CD1c-positive myeloid dendritic cell (primary cell): ENCODE measurements around the gene SEBOX.

ENCODE experiments used
- DNase-seq: peaks from one replicate; pipeline ENCODE4 v3.0.0-alpha.2; 2016; ENCODE audit errors: extremely low spot score

Gene SEBOX

GRCh38 chr17:28394337-28395116 lies 29.5 kb upstream of the SEBOX start:
- DNase-seq, result no peak

DNA sequence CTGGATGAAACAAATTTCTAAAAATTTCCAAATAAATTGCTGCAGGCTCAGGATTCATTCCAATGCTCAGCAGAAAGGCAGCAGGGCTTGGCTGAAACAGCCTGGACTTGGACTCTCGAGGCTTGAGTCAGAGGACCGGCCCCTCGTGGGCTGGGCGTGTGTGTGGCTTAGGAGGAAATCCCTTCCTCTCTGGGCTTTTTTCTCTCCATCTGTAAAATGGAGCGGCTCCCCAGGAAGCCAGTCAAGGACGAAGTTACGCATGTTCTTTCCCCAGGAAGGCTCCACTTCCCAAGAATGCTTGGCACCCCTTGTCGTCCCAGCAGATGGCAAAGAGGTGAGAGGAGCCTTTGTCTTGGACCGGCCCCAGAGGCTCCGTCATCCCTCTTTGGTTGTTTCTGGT lies 27.5 kb upstream of the SEBOX start:
- DNase-seq, result no peak

GRCh38 chr17:28391401-28391800 lies 26.4 kb upstream of the SEBOX start:
- DNase-seq, result no peak

DNA sequence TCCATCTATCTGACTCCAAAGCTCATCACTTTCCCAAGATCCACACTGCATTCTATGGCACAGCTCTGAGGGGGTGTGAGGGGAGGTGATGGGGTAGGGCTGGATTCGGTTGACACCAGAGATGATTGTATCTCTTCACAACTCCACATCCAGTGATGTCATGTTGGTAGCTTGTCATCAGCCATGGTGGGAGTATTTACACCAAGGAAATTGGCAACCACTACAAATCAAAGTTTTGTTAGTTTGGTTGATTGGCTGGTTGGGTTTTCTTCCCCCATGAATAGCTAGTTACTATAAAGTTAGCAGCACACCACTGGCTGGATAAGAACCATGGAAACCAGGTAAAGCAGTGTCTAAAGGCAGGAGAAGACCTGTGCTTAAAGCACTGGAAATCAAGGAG lies 26.0 kb upstream of the SEBOX start:
- no peak for DNase-seq

GRCh38 chr17:28390563-28390962 lies 25.6 kb upstream of the SEBOX start:
- DNase-seq, result no peak

GRCh38 chr17:28390141-28390540 lies 25.1 kb upstream of the SEBOX start:
- no peak for DNase-seq

GRCh38 chr17:28388106-28388505 lies 23.1 kb upstream of the SEBOX start:
- DNase-seq, result no peak

GRCh38 chr17:28386391-28386790 lies 21.4 kb upstream of the SEBOX start:
- DNase-seq, result no peak

GRCh38 chr17:28385406-28385805 lies 20.4 kb upstream of the SEBOX start:
- no peak for DNase-seq

GRCh38 chr17:28385037-28385400 lies 20.0 kb upstream of the SEBOX start:
- DNase-seq, result no peak

DNA sequence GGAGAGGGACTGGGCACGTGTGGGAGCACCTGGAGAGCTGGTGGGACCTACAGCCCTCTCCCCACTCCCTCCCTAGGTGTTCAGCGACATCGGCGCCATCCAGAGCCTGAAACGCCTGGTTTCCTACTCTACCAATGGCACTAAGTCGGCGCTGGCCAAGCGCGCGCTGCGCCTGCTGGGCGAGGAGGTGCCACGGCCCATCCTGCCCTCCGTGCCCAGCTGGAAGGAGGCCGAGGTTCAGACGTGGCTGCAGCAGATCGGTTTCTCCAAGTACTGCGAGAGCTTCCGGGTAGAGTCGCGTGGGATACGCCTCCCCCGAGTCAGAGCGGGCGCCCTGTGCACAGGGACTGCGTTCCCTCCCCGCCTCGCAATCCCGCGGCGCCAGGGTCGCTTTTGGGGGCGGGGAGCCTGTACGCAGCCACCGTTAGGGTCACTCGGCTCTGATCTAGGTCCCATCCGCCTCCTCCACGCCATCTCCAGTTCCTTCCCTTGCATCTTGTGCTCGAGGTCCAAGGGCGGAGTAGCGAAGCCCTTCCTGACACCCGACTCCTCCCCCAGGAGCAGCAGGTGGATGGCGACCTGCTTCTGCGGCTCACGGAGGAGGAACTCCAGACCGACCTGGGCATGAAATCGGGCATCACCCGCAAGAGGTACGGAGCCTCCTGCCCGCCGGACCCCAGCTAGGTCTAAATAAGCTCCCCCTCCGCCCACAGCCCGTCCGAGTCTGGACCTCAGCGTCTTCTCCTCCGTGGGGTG lies 19.5 kb upstream of the SEBOX start:
- DNase-seq, result peak; percentile 64

GRCh38 chr17:28381141-28381825 lies 16.3 kb upstream of the SEBOX start:
- peak; percentile 21 for DNase-seq

DNA sequence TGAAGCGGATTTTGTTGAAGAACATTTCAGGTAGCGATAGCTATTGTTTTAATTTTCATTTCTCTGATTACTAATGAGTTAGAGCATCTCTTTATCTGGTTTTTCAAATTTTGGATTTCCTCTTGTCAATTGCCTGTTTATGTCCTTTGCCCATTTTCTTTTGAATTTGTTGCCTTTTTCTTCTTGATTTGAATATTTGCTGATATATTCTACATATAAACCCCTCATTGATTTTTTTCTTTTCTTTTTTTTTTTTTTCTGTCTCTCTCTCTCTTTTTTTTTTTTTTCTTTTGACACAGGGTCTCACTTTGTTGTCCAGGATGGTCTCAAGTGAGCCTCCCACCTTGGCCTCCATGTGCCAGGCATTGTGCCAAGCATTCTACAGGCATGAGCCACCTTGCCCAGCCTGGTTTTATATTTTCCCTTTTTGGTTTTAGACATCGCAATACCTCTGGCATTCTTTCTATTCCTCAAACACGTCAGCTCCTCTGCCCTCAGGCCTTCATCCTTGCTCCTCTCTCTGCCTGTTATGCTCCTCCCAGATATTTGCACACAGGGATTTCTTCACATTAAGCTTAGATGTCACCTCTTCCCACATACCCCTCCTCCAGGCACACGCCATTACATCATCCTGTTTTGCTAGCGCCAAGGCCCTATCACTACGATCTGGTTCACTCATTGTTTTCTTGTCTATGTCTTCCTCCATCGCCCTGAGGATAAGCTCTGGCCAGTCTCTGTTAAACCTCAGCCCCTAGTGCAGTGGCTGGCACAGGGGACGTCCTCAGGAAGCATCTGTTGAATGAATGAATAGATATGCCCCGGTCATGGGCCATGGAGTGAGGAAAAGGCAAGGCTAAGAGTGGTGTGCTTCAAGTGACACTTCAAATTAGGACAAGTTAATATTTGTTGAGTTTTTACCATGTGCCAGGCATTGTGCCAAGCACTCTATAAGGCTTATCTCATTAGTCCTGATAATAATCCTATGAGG lies 15.1 kb upstream of the SEBOX start:
- DNase-seq, result peak; percentile 26

DNA sequence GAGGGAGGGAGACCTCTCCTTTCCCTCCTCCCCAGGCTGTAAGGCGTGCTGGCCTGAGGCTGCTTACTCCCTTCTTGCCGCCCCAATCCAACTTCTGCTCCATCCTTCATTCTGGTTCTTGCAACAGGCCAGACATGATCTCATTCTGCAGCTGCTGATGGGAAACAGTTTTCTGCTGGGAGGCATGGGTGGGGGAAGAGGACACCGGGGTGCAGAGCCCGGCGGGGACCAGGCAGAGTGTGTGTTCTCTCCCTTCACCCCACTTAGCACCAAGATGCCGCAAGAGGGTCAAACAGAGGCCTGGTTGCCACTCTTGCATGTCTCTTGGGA lies 7.9 kb upstream of the SEBOX start:
- no peak for DNase-seq

- DNase-seq, result no peak
These were observed 7.4 kb upstream of the SEBOX start for GRCh38 chr17:28372203-28372944.

GRCh38 chr17:28371245-28372202 lies 6.5 kb upstream of the SEBOX start, which contains the start of gene SARM1:
Gene SARM1, plus strand, starts transcription at chr17:28371694. Its CDS starts 339 bp downstream, at chr17:28372033.
- peak; percentile 63 for DNase-seq

- DNase-seq, result no peak
These were observed 5.7 kb upstream of the SEBOX start for GRCh38 chr17:28370744-28371103.

DNA sequence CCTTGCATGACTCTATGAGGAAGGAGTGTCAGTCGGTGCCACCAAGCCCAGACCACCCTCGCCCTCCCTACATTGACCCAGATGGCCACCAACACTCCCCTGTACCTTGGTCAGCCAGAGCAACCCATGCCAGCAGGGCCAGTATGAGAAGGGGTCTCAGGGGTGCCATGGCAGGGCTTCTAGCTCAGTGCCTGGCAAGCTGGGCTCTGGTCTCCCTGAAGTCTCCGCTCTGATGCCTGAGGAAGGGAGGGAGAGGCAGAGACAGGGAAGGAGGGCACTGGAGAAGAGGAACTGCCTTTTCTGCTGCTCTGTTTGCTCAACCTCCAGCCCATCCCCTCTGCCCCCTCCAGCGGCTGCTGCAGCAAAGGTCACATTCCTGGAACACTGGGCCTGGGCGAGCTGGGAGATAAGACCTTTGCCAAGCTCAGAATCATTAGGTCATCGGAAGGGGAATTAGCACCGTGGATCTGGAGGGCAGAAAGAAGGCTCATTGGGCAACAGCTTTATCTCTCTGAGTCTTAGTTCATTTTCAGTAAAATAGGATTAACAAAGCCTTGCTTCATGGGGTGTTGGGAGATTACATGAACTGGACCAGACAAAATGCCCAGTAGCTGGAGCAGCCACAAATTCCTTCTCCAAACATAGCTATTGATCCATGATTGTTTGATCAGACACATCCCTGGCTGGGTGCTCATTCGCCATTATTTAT lies 5.2 kb upstream of the SEBOX start, which contains the start of gene VTN:
Gene VTN, minus strand, starts transcription at position 273 of the 709 bp plus-strand sequence. Its CDS starts 104 bp downstream, at position 169.
- DNase-seq, result peak; percentile 53

GRCh38 chr17:28369684-28370034 lies 4.7 kb upstream of the SEBOX start:
- no peak for DNase-seq
